ENCODE data around the gene ATP2C2. TPM values are rescaled to one million over a fixed set of nuclear protein-coding genes. Genes with fewer than 3 reads are reported as not detected.
"Not testable (repeated sequence)": the region's sequence is repeated elsewhere in the genome, so short reads cannot be mapped to it uniquely, and the experiment has no call there.

The ATP2C2 gene
- total RNA-seq, 1 donor from 2014 or later: not detected

- no peak for DNase-seq (ENCODE audit: low spot score)
- Mint-ChIP-seq H3K36me3 (ENCODE audit: low read depth) (peaks cover 9% of the 10 kb centered on the region), H3K27ac (ENCODE audit: unreplicated experiment) (no peak overlapping the region), H3K27me3 (ENCODE audit: low read depth) (peaks cover 40% of the 10 kb centered on the region), H3K4me3 (ENCODE audit: unreplicated experiment) (no peak overlapping the region), H3K4me1 (ENCODE audit: low read depth) (no peaks in the 10 kb centered on the region), H3K9me3 (ENCODE audit: low read depth) (peaks cover 8% of the 10 kb centered on the region)
- TF ChIP-seq CTCF (IDR thresholded peaks at IDR 0.05): no peak
Measured at GRCh38 chr16:84341528-84342295, 26.6 kb upstream of the ATP2C2 start.

GRCh38 chr16:84343800-84344199 is 24.5 kb upstream of the ATP2C2 start:
- H3K36me3 Mint-ChIP-seq (ENCODE audit: low read depth); H3K27ac Mint-ChIP-seq (ENCODE audit: unreplicated experiment); H3K4me1 Mint-ChIP-seq (ENCODE audit: low read depth); DNase-seq (ENCODE audit: low spot score); H3K4me3 Mint-ChIP-seq (ENCODE audit: unreplicated experiment); H3K9me3 Mint-ChIP-seq (ENCODE audit: low read depth): not testable (repeated sequence)
- H3K27me3 Mint-ChIP-seq (ENCODE audit: low read depth): peaks cover 39% of the 10 kb centered on the region

- Mint-ChIP-seq H3K27ac (ENCODE audit: unreplicated experiment) (no peak overlapping the region), H3K4me1 (ENCODE audit: low read depth) (no peaks in the 10 kb centered on the region), H3K27me3 (ENCODE audit: low read depth) (peaks cover 33% of the 10 kb centered on the region), H3K9me3 (ENCODE audit: low read depth) (no peaks in the 10 kb centered on the region), H3K36me3 (ENCODE audit: low read depth) (peaks cover 3% of the 10 kb centered on the region), H3K4me3 (ENCODE audit: unreplicated experiment) (no peak overlapping the region)
- no peak for DNase-seq (ENCODE audit: low spot score)
- no peak for TF ChIP-seq CTCF (IDR thresholded peaks at IDR 0.05)
Measured at GRCh38 chr16:84344781-84345180, 23.6 kb upstream of the ATP2C2 start.

GRCh38 chr16:84347161-84347560 is 21.2 kb upstream of the ATP2C2 start:
- H3K36me3 Mint-ChIP-seq (ENCODE audit: low read depth): peaks cover 2% of the 10 kb centered on the region
- no peak for TF ChIP-seq CTCF (IDR thresholded peaks at IDR 0.05)
- peaks cover 25% of the 10 kb centered on the region for H3K27me3 Mint-ChIP-seq (ENCODE audit: low read depth)
- no peak overlapping the region for H3K27ac Mint-ChIP-seq (ENCODE audit: unreplicated experiment)
- H3K9me3 Mint-ChIP-seq (ENCODE audit: low read depth): no peaks in the 10 kb centered on the region
- H3K4me1 Mint-ChIP-seq (ENCODE audit: low read depth): no peaks in the 10 kb centered on the region
- H3K4me3 Mint-ChIP-seq (ENCODE audit: unreplicated experiment): no peak overlapping the region
- DNase-seq (ENCODE audit: low spot score): no peak

GRCh38 chr16:84348386-84348888 is 19.9 kb upstream of the ATP2C2 start:
- DNase-seq (ENCODE audit: low spot score): no peak
- H3K4me1 Mint-ChIP-seq (ENCODE audit: low read depth): no peaks in the 10 kb centered on the region

More at GRCh38 chr16:84348386-84348888, 19.9 kb upstream of the ATP2C2 start:
- H3K4me3 Mint-ChIP-seq (ENCODE audit: unreplicated experiment): no peak overlapping the region
- H3K27me3 Mint-ChIP-seq (ENCODE audit: low read depth): peaks cover 27% of the 10 kb centered on the region
- TF ChIP-seq CTCF (IDR thresholded peaks at IDR 0.05): no peak
- H3K9me3 Mint-ChIP-seq (ENCODE audit: low read depth): no peaks in the 10 kb centered on the region
- H3K36me3 Mint-ChIP-seq (ENCODE audit: low read depth): no peaks in the 10 kb centered on the region
- H3K27ac Mint-ChIP-seq (ENCODE audit: unreplicated experiment): no peak overlapping the region
